ENCODE results near the gene POLA2.

Gene POLA2, protein sequence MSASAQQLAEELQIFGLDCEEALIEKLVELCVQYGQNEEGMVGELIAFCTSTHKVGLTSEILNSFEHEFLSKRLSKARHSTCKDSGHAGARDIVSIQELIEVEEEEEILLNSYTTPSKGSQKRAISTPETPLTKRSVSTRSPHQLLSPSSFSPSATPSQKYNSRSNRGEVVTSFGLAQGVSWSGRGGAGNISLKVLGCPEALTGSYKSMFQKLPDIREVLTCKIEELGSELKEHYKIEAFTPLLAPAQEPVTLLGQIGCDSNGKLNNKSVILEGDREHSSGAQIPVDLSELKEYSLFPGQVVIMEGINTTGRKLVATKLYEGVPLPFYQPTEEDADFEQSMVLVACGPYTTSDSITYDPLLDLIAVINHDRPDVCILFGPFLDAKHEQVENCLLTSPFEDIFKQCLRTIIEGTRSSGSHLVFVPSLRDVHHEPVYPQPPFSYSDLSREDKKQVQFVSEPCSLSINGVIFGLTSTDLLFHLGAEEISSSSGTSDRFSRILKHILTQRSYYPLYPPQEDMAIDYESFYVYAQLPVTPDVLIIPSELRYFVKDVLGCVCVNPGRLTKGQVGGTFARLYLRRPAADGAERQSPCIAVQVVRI

DNA sequence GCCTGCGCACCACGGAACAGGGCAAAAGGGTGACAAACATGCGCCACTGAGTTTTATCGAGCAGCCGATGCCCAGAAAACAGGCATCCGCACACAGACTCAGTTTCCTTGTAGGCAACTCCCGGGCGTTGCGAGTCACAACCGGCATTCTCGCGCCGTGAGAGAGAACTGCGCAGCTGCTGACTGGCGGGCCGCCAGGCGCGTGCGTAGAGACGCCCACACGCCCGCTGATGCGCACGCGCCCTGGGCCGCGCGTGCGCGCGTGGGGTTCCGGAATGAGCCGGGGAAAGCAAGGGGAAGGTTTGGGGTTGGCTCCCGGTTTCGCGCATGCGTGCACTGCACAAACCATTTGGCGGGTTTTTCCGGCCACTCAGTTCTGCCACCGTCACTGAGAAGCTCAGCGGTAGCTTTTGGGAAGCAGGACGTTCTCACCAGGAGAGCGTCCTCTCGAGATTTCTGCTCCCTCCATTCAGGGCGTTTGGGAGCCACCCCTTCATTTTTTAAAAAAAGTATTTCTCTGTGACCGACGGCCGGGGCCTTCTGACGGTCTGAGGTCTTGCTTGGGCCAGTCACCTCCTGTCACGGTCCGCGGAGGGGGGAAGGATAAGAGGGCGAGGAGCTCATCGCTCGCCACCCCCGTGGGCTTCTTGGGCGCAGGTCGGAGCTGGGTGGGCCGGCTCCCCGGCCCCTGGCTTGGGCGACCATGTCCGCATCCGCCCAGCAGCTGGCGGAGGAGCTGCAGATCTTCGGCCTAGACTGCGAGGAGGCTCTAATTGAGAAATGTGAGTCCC, at the start of gene POLA2:
Gene POLA2 (plus strand): TSS at position 372 of the 790 bp plus-strand sequence. CDS start 331 bp downstream, at position 703.
- TF ChIP-seq, protein P1, sequence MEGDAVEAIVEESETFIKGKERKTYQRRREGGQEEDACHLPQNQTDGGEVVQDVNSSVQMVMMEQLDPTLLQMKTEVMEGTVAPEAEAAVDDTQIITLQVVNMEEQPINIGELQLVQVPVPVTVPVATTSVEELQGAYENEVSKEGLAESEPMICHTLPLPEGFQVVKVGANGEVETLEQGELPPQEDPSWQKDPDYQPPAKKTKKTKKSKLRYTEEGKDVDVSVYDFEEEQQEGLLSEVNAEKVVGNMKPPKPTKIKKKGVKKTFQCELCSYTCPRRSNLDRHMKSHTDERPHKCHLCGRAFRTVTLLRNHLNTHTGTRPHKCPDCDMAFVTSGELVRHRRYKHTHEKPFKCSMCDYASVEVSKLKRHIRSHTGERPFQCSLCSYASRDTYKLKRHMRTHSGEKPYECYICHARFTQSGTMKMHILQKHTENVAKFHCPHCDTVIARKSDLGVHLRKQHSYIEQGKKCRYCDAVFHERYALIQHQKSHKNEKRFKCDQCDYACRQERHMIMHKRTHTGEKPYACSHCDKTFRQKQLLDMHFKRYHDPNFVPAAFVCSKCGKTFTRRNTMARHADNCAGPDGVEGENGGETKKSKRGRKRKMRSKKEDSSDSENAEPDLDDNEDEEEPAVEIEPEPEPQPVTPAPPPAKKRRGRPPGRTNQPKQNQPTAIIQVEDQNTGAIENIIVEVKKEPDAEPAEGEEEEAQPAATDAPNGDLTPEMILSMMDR (IDR thresholded peaks at IDR 0.05; ENCODE audit: insufficient read depth, low read depth, low read length, missing control alignments), result no peak
- DNase-seq (ENCODE audit: low read depth), result peak; percentile 98
- H3K4me3 ChIP-seq (ENCODE audit: low read depth, low read length), result peak within 1 kb of the TSS; percentile 98

DNA sequence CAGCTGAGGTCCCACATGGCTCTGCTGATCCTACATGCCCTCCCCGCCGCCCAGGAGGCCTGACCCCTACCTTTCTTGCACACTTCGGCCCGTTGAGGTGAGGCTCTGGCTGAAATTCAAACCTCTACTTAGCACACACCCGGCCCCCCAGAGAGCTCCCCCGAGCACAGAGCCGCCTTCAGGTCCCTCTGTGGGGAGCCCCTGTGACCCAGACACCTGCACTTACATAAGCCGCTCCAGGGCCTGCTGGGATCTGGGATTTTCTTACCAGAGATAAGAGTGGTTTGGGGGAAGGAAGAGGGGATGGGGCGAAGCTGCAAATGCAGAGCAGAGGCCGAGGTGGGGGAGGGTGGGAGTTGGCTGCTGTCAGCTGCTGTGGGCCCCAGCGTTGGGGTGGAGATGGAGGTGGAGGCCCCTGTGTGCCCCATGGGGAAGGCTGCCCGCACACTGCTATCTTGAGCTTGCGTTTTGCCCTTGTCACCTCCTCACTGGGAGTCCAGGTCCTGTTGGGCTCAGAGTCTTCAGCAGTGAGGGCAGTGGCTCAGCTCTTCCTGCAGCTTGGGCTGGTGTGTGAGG, 49.4 kb upstream of the POLA2 start:
- H3K4me3 ChIP-seq (ENCODE audit: low read depth, low read length), result no peak overlapping the region
- TF ChIP-seq, protein P1 (IDR thresholded peaks at IDR 0.05; ENCODE audit: insufficient read depth, low read depth, low read length, missing control alignments), result no peak
- no peak for DNase-seq (ENCODE audit: low read depth)

DNA sequence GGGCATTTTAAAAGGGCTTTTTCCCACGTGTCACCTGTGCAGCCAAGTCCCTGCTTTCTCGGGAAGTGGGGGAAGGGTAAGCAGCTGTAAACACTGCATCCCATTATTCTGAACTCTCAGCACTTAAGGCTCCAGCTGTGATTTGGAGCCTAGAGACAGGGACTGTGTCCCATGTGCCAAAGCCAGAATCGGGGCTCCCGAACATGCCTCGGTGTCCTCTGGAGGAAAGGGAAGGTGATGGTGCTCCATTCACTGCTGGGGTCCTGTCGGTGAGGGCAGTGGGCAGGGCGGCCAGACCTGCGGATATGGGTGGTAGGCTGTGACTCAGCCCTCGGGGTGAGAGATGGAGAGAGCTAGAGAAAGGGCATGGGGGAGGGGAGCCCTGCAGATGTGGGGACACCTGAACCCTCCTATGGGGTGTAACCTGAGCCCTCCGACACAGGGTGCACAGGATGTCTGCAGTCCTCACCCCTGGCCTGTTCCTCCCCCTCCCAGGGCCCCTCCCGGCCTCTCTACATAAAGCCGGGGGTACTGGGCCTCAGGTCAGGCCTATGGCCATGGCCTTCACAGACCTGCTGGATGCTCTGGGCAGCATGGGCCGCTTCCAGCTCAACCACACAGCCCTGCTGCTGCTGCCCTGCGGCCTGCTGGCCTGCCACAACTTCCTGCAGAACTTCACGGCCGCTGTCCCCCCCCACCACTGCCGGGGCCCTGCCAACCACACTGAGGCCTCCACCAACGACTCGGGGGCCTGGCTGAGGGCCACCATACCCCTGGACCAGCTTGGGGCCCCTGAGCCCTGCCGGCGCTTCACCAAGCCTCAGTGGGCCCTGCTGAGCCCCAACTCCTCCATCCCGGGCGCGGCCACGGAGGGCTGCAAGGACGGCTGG, 48.2 kb upstream of the POLA2 start:
- H3K4me3 ChIP-seq (ENCODE audit: low read depth, low read length), result no peak overlapping the region
- no peak for DNase-seq (ENCODE audit: low read depth)
- TF ChIP-seq, protein P1 (IDR thresholded peaks at IDR 0.05; ENCODE audit: insufficient read depth, low read depth, low read length, missing control alignments), result no peak

DNA sequence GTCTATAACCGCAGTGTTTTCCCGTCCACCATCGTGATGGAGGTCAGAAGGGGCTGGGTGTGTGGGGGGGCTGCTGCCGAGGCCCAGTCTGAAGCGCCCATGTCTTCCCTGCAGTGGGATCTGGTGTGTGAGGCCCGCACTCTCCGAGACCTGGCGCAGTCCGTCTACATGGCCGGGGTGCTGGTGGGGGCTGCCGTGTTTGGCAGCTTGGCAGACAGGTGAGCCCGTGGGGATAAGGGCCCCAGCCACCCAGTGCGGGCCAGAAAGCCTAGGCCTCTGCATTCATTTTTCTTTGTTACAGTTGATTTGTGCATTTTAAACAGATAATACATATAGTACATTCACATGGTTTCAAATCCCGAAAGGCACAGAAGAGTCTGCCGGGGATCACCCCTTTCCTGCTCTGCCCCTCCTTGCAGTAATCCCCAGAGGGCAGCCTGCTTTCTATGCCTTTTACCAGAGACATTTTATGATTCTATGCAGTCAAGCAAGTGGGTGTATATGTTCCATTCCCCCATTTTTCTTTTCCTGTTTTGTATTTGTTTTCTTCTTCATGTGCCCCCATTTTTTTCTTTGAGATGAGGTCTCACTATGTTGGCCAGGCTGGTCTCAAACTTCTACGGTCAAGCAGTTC, 47.4 kb upstream of the POLA2 start:
- DNase-seq (ENCODE audit: low read depth), result no peak
- no peak overlapping the region for H3K4me3 ChIP-seq (ENCODE audit: low read depth, low read length)
- TF ChIP-seq, protein P1 (IDR thresholded peaks at IDR 0.05; ENCODE audit: insufficient read depth, low read depth, low read length, missing control alignments), result no peak

DNA sequence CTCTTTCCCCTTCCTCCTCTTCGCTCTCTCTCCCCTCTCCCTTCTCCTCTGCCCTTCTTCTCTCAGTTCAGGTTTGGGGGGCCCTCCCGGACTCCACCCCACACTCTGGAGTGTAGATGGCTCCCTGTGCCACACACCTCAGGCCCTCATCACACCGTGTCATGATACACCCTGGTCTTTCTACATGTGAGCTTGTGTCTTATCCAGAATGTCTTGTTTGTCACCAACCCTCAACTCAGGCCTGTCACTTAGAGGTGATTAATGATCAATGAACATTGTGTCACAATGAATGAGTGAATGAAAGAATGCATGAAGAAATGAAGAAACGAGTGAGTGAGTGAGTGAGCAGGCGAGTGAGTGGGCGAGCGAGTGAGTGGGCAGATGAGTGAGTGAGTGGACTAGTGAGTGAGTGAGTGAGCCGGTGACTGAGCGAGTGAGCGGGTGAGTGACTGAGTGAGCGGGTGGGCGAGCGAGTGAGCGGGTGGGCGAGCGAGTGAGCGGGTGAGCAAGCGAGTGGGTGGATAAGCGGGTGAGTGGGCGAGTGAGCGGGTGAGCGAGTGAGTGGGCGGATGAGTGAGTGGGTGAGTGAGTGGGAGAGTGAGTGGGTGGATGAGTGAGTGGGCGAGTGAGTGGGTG, 46.2 kb upstream of the POLA2 start:
- no peak overlapping the region for H3K4me3 ChIP-seq (ENCODE audit: low read depth, low read length)
- TF ChIP-seq, protein P1 (IDR thresholded peaks at IDR 0.05; ENCODE audit: insufficient read depth, low read depth, low read length, missing control alignments), result no peak
- no peak for DNase-seq (ENCODE audit: low read depth)

Data from GM12865 (cell line).